Thyroid gland (tissue), 4 donors: ENCODE data around the gene CFAP299.

Source experiments
- POLR2A ChIP-seq, 2 donors: fragments of 450-650 bp; IDR thresholded peaks; one replicate each; pipeline ENCODE4 v1.6.1; 2017; ENCODE audit warnings: antibody characterized with exemption in 2 of 2, mild to moderate bottlenecking in 2 of 2, moderate library complexity in 1 of 2
- TF ChIP-seq, protein P1 (sequence below), 6 experiments: fragments of 200-600 bp in 3 of 6; fragments of 450-650 bp in 3 of 6; sonication (generic) in 3 of 6; IDR thresholded peaks; one replicate each; pipeline ENCODE4 v1.5.1; 2016 to 2019; ENCODE audit warnings: antibody characterized with exemption in 6 of 6, mild to moderate bottlenecking in 2 of 6, inconsistent platforms in 1 of 6, moderate library complexity in 1 of 6

DNA sequence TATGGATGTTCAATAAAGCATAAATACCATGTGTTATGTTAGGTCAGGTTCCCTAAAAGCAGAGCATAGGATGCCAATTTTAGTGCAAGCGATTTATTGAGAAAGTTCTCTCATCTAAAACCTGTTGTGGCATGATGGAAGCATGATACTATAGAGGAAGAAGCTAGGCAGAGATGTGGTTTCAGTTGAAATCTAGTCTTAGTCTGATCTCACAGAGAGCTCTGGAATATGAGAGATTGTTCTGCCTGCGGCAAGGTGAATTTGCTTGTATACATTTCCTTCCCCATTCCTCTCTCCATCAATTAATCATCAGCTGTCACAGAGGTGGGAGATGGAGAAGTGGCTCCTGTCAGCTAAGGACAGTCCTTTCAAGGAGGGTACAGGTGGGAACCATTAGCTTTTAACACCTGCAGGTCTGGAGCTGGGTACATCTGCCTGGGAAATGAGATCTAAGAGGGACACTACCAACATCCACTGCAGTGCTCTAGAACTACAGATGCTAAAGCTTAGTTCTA, 252.4 kb downstream of the CFAP299 start:
- TF ChIP-seq POLR2A (IDR thresholded peaks at IDR 0.05), result no peak
- TF ChIP-seq, protein P1, sequence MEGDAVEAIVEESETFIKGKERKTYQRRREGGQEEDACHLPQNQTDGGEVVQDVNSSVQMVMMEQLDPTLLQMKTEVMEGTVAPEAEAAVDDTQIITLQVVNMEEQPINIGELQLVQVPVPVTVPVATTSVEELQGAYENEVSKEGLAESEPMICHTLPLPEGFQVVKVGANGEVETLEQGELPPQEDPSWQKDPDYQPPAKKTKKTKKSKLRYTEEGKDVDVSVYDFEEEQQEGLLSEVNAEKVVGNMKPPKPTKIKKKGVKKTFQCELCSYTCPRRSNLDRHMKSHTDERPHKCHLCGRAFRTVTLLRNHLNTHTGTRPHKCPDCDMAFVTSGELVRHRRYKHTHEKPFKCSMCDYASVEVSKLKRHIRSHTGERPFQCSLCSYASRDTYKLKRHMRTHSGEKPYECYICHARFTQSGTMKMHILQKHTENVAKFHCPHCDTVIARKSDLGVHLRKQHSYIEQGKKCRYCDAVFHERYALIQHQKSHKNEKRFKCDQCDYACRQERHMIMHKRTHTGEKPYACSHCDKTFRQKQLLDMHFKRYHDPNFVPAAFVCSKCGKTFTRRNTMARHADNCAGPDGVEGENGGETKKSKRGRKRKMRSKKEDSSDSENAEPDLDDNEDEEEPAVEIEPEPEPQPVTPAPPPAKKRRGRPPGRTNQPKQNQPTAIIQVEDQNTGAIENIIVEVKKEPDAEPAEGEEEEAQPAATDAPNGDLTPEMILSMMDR (IDR thresholded peaks at IDR 0.05), result no peak
